Neural progenitor cell (in vitro differentiated cells): ENCODE measurements around the gene TMC7.

ENCODE experiments used
- EZH2 ChIP-seq: fragments of 200-600 bp; sonication (generic); IDR thresholded peaks from 2 replicates; pipeline ENCODE4 v1.6.1; 2017; ENCODE audit warnings: antibody characterized with exemption, mild to moderate bottlenecking, moderate library complexity
- EZH2phosphoT487 ChIP-seq: fragments of 200-600 bp; sonication (generic); IDR thresholded peaks from 2 replicates; pipeline ENCODE4 v1.6.1; 2017; ENCODE audit warnings: antibody characterized with exemption
- TF ChIP-seq, protein P1 (sequence below): fragments of 200-600 bp; sonication (generic); IDR thresholded peaks from 2 replicates; pipeline ENCODE4 v1.5.1; 2017; ENCODE audit warnings: antibody characterized with exemption, mild to moderate bottlenecking

DNA sequence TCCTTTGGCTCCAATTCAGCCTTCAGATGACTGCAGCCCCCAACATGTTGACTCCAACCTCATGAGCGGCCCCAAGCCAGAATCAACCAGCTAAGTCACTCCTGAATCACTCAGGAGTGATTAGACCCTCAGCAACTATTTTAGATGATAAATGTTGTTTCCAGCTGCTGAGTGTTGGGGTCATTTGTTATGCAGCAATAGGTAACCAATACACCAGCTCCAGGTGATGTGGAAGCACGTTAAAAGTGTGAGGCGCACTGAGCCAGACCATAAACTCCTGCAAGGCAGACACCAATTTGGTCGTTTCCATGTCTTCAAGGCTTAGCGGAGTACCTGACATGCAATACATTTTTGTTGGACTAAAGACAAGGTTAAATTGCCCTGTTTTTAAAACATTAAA, 101.1 kb downstream of the TMC7 start:
- TF ChIP-seq, protein P1, sequence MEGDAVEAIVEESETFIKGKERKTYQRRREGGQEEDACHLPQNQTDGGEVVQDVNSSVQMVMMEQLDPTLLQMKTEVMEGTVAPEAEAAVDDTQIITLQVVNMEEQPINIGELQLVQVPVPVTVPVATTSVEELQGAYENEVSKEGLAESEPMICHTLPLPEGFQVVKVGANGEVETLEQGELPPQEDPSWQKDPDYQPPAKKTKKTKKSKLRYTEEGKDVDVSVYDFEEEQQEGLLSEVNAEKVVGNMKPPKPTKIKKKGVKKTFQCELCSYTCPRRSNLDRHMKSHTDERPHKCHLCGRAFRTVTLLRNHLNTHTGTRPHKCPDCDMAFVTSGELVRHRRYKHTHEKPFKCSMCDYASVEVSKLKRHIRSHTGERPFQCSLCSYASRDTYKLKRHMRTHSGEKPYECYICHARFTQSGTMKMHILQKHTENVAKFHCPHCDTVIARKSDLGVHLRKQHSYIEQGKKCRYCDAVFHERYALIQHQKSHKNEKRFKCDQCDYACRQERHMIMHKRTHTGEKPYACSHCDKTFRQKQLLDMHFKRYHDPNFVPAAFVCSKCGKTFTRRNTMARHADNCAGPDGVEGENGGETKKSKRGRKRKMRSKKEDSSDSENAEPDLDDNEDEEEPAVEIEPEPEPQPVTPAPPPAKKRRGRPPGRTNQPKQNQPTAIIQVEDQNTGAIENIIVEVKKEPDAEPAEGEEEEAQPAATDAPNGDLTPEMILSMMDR = no peak
- TF ChIP-seq EZH2 (no peak), EZH2phosphoT487 (no peak)
